Fibroblast of villous mesenchyme (primary cell): Measurements from ENCODE around the gene SIL1. TPM values are rescaled to one million over a fixed set of nuclear protein-coding genes. Genes with fewer than 3 reads are reported as not detected.

Experiments used
- DNase-seq: peaks from one replicate; pipeline ENCODE4 v3.0.0-alpha.2; 2010; ENCODE audit warnings: low read depth
- H3K4me3 ChIP-seq: 2 replicates; pipeline ENCODE4 v1.5.1; 2011; ENCODE audit warnings: low read depth, mild to moderate bottlenecking, low read length
- CTCF ChIP-seq: IDR thresholded peaks from 2 replicates; pipeline ENCODE4 v1.5.1; 2012; ENCODE audit warnings: low read depth, mild to moderate bottlenecking, low read length; ENCODE audit not compliant: insufficient read depth
- total RNA-seq: library from RNA; depleted of rRNA; stranded (reverse); fragments of >200 nt; gene quantifications from 2 replicates; pipeline ENCODE4 v1.2.3, GENCODE V29; 2012

SIL1 gene
- total RNA-seq, 1 donor, result 57.0 TPM

DNA sequence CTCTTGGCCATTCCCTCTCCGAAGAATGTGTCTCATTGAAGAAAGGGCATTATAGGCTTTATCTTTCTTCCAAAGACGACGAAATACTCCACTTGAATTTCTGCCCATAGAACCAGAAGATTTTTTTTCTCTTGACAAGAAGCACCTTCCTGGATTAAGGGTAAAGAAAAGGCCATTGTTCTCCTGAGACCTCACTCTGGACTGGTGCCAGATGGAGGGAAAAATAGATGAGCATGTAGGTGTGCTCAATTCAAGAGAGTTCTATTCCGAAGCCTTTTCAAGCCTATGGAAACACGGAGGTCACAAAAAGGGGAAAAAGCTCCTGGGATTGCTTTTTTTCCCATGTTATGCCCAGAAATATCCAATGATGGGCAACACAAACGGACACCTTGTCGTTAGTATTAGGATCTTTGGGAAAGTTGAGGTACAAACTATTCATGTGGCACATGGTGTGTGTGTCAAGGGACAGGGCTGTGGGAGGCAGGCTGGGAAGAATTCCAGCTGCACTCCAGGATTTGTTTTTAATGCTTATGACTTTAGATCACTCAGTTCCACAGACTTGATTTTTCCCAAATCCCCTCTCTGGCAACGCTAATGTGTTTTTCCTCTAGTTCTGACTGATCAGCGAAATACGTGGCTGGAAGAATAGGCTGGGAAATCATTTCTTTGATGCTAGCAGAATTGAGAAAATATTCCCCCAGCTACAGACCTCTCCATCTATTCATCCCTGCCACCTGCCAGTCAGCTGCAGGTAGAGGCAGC is 89.9 kb downstream of the SIL1 start:
- H3K4me3 ChIP-seq, result no peak overlapping the region
- DNase-seq, result peak; percentile 71
- no peak for TF ChIP-seq CTCF

GRCh38 chr5:139105621-139106071 is 92.5 kb downstream of the SIL1 start:
- no peak for TF ChIP-seq CTCF
- DNase-seq, result peak; percentile 5
- H3K4me3 ChIP-seq, result no peak overlapping the region

DNA sequence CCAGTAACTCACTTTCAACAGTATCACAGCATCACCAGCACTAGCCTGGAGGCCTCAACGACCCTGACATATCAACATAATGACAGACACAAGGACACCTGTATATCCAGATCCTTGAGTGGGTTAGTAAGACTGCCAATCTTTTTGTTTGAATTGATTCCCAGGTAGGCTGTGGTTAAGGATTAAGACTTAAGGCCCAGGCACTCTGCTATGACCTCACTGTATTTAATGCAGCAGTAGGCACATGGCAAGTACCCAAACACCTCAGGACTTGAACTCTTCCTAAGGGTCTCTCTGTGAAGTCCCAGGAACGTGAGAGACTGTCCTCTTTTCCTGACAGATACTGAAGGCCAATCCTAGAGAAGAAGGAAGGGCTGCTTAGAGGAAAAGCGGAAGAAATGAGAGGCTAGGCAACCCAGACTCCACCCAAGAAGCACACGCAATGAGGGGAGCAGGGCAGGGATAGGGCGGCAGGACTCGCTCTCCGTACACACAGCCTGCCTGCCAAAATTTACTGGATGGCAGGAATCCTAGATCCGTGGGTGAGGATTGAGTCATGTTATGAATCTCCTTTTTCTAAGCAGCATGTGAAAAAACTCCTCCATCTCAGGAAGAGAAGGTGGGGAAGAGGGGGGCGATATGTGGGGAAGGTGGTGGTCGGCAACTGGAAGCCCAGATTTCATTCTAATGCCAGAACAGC is 93.4 kb downstream of the SIL1 start:
- no peak overlapping the region for H3K4me3 ChIP-seq

DNA sequence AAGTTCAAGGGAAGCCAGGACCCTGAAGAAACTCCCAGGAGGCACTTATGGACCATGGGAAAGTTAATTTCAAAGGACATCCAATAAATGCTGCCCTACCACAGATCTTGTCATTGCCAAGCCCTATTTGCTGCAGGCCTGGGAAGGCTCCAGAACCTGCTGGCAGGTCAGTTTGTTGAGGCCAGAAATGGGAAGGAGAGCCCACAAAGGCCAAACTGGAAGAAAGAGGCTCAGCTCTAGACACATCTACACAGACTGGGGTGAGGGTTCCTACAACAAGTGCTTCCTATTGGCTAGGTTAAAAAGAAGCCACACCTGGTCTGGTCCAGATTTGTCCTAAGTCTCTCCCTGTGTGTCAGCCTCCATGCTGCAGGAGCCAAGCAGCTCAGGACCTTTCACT is 94.4 kb downstream of the SIL1 start:
- no peak for TF ChIP-seq CTCF
- no peak overlapping the region for H3K4me3 ChIP-seq
- no peak for DNase-seq

More for the DNA sequence above, 93.4 kb downstream of the SIL1 start:
- no peak for TF ChIP-seq CTCF
- peak; percentile 85 for DNase-seq

GRCh38 chr5:139100825-139101224 is 97.3 kb downstream of the SIL1 start:
- H3K4me3 ChIP-seq, result no peak overlapping the region
- peak; percentile 62 for DNase-seq
- TF ChIP-seq CTCF, result no peak

DNA sequence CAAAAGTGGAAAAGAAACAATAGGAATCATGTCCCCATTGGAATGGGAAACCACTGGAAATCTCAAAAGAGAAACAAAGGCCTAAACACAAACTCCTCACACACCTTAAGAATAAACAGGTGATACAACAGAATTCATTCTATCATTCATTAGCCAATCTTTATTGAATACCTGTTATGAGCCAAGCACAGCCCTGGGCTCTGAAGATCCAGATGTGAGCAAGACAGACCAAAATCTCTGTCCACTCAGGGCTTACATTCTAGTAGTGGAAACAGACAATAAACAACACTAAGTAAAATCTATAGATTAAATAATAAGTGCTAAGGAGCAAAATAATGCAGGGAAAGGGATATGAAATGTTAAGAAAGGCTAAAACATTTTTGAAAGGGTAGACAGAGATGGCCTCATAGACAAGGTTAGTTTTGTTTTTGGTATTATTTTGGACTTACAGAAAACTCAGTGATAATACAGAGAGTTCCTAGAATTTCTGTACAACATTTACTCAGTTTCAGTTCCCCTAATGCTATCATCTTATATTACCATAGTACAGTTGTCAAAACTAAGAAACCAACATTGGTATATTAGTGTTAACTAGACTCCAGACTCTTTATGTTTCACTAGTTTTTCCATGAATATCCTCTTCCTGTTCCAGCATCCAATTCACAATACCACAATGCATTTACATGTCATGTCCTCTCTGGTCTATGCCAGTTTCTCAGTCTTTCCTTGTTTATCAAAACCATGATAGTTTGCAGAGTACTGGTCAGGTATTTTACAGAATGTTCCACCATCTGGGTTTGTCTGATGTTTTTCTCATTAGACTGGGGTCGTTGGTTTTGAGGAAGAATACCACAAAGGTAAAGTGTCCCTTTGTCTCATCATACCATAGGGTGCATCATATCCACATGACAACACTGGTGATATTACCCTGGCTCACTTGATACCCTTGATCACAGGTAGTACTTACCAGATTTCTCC is 103.7 kb downstream of the SIL1 start:
- H3K4me3 ChIP-seq, result no peak overlapping the region
- no peak for TF ChIP-seq CTCF

More for the DNA sequence above, 103.7 kb downstream of the SIL1 start:
- no peak for DNase-seq
